GM12878 (cell line): ENCODE measurements around the gene RAB22A. TPM values are rescaled to one million over a fixed set of nuclear protein-coding genes. Genes with fewer than 3 reads are reported as not detected.

Experiments used
- CHD2 ChIP-seq: IDR thresholded peaks from 2 replicates; pipeline ENCODE4 v1.6.1; 2011; ENCODE audit warnings: low read depth, low read length, improper control_type of control experiment, borderline replicate concordance
- CHD4 ChIP-seq: fragments of 200-600 bp; sonication (generic); IDR thresholded peaks from 2 replicates; pipeline ENCODE4 v1.6.1; 2016; ENCODE audit warnings: mild to moderate bottlenecking
- EED ChIP-seq: sonication (generic); IDR thresholded peaks from 2 replicates; pipeline ENCODE4 v1.6.1; 2016; ENCODE audit warnings: antibody characterized with exemption, low read depth
- FOS ChIP-seq: IDR thresholded peaks from 3 replicates; pipeline ENCODE4 v1.6.1; 2011; ENCODE audit warnings: borderline replicate concordance; ENCODE audit not compliant: insufficient read length; ENCODE audit errors: extremely low read depth
- KDM1A ChIP-seq: fragments of 200-600 bp; sonication (generic); IDR thresholded peaks from 2 replicates; pipeline ENCODE4 v1.6.1; 2016; ENCODE audit warnings: borderline replicate concordance
- MXI1 ChIP-seq: fragments of 150-350 bp; IDR thresholded peaks from 2 replicates; pipeline ENCODE4 v1.6.1; 2011; ENCODE audit warnings: low read depth, mild to moderate bottlenecking, inconsistent platforms, low read length, improper control_type of control experiment
- NR2F1 ChIP-seq: fragments of 450-650 bp; conservative IDR thresholded peaks from 2 replicates; pipeline ENCODE4 v1.6.1; 2017; ENCODE audit warnings: mild to moderate bottlenecking
- POLR2A ChIP-seq: IDR thresholded peaks from 2 replicates; pipeline ENCODE4 v1.6.1; 2011; ENCODE audit warnings: low read depth, mild to moderate bottlenecking, low read length
- RB1 ChIP-seq: fragments of 450-650 bp; formaldehyde crosslinking; IDR thresholded peaks from 2 replicates; pipeline ENCODE4 v1.6.1; 2017; ENCODE audit warnings: mild to moderate bottlenecking, borderline replicate concordance
- SMAD5 ChIP-seq: IDR thresholded peaks from 2 replicates; pipeline ENCODE4 v1.6.1; 2016; ENCODE audit warnings: antibody characterized with exemption, low read depth
- SPI1 ChIP-seq: IDR thresholded peaks from 2 replicates; pipeline ENCODE4 v1.6.1; 2011; ENCODE audit warnings: low read depth, mild to moderate bottlenecking, low read length, moderate library complexity, borderline replicate concordance; ENCODE audit not compliant: insufficient read depth
- SREBF2 ChIP-seq: IDR thresholded peaks from 2 replicates; pipeline ENCODE4 v1.6.1; 2012; ENCODE audit warnings: mild to moderate bottlenecking, low read length
- TBL1XR1 ChIP-seq: IDR thresholded peaks from 2 replicates; pipeline ENCODE4 v1.6.1; 2012; ENCODE audit warnings: low read depth, low read length, improper control_type of control experiment
- WRNIP1 ChIP-seq: IDR thresholded peaks from 2 replicates; pipeline ENCODE4 v1.6.1; 2011; ENCODE audit warnings: low read depth, low read length, improper control_type of control experiment, borderline replicate concordance
- YBX1 ChIP-seq: fragments of 450-650 bp; IDR thresholded peaks from 2 replicates; pipeline ENCODE4 v1.6.1; 2016; ENCODE audit warnings: antibody characterized with exemption
- YY1 ChIP-seq: IDR thresholded peaks from 2 replicates; pipeline ENCODE4 v1.6.1; 2011; ENCODE audit warnings: low read depth, mild to moderate bottlenecking, low read length
- polyA plus RNA-seq, 11 experiments: library from polyadenylated mRNA; depleted of rRNA in 4 of 11; unstranded in 6 of 11; stranded (reverse) in 5 of 11; fragments of >200 nt; fragmentation: Nextera tagmentation in 4 of 11; fragmentation: Illumina TruSeq in 1 of 11; extraction: Ambion mirVana in 4 of 11; extraction: Trizol in 1 of 11; gene quantifications; 1 replicate in 1 of 11; 2 replicates in 10 of 11; pipeline versions ENCODE4 v1.2.1 to v1.2.3, GENCODE V29; 2011 to 2016; ENCODE audit warnings: inconsistent platforms in 2 of 11, missing spikeins in 2 of 11, low read depth in 1 of 11
- total RNA-seq, 4 experiments: library from RNA; depleted of rRNA in 3 of 4; stranded (reverse); fragments of >200 nt in 3 of 4; fragmentation: Illumina TruSeq in 1 of 4; extraction: Trizol in 1 of 4; gene quantifications; 2 replicates each; pipeline versions ENCODE4 v1.2.1 to v1.2.3, GENCODE V29; 2013 to 2021
- TF ChIP-seq, protein P1 (sequence below): IDR thresholded peaks from 2 replicates; pipeline ENCODE4 v1.6.1; 2012; ENCODE audit warnings: low read length, inconsistent platforms
- TF ChIP-seq, protein P2 (sequence below): IDR thresholded peaks from 2 replicates; pipeline ENCODE4 v1.6.1; 2012; ENCODE audit warnings: mild to moderate bottlenecking, low read depth, low read length
- TF ChIP-seq, protein P3 (sequence below): IDR thresholded peaks from 2 replicates; pipeline ENCODE4 v1.6.1; 2011; ENCODE audit warnings: low read depth, low read length, improper control_type of control experiment, borderline replicate concordance
- TF ChIP-seq, protein P4 (sequence below): fragments of 450-650 bp; IDR thresholded peaks from 2 replicates; pipeline ENCODE4 v1.6.1; 2017; ENCODE audit warnings: mild to moderate bottlenecking, moderate library complexity
- TF ChIP-seq, protein P5 (sequence below): fragments of 450-650 bp; conservative IDR thresholded peaks from 2 replicates; pipeline ENCODE4 v1.6.1; 2017; ENCODE audit warnings: mild to moderate bottlenecking, moderate library complexity

The RAB22A gene
- total and polyA plus RNA-seq, 10 of the 15 experiments (the other 5 are each of a cell fraction or from before 2014, with no cell fraction given), result 2.7 to 12.0 (median 10.0) TPM

DNA sequence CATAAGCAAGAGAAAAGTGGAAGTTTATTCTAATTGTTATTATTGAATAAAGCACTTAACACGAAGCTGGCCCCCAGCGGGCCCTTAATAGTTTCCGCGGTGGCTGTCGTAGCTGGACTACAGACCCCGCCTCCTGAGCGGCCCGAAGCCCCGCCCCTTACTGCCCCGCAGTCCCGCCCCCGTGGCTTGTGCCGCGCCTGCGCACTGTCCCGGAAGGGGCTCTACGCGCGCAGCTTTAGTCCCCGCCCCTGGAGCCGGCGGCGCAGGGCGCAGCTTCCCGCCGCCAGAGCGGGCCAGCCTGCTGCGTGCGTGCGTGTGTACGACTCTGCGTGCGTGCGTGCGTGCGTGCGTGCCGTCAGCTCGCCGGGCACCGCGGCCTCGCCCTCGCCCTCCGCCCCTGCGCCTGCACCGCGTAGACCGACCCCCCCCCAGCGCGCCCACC is 79.4 kb downstream of the RAB22A start, which contains the start of gene VAPB (continued):
- TF ChIP-seq SMAD5, result no peak
- TF ChIP-seq, protein P1, sequence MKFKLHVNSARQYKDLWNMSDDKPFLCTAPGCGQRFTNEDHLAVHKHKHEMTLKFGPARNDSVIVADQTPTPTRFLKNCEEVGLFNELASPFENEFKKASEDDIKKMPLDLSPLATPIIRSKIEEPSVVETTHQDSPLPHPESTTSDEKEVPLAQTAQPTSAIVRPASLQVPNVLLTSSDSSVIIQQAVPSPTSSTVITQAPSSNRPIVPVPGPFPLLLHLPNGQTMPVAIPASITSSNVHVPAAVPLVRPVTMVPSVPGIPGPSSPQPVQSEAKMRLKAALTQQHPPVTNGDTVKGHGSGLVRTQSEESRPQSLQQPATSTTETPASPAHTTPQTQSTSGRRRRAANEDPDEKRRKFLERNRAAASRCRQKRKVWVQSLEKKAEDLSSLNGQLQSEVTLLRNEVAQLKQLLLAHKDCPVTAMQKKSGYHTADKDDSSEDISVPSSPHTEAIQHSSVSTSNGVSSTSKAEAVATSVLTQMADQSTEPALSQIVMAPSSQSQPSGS, result no peak
- TF ChIP-seq CHD2, result no peak
- TF ChIP-seq POLR2A, result peak; percentile 87
- no peak for TF ChIP-seq CHD4
- no peak for TF ChIP-seq NR2F1
- TF ChIP-seq EED, result no peak
- TF ChIP-seq MXI1, result peak; percentile 42; the same call in 1 of the 2 replicates
- no peak for TF ChIP-seq SPI1
- TF ChIP-seq, protein P2, sequence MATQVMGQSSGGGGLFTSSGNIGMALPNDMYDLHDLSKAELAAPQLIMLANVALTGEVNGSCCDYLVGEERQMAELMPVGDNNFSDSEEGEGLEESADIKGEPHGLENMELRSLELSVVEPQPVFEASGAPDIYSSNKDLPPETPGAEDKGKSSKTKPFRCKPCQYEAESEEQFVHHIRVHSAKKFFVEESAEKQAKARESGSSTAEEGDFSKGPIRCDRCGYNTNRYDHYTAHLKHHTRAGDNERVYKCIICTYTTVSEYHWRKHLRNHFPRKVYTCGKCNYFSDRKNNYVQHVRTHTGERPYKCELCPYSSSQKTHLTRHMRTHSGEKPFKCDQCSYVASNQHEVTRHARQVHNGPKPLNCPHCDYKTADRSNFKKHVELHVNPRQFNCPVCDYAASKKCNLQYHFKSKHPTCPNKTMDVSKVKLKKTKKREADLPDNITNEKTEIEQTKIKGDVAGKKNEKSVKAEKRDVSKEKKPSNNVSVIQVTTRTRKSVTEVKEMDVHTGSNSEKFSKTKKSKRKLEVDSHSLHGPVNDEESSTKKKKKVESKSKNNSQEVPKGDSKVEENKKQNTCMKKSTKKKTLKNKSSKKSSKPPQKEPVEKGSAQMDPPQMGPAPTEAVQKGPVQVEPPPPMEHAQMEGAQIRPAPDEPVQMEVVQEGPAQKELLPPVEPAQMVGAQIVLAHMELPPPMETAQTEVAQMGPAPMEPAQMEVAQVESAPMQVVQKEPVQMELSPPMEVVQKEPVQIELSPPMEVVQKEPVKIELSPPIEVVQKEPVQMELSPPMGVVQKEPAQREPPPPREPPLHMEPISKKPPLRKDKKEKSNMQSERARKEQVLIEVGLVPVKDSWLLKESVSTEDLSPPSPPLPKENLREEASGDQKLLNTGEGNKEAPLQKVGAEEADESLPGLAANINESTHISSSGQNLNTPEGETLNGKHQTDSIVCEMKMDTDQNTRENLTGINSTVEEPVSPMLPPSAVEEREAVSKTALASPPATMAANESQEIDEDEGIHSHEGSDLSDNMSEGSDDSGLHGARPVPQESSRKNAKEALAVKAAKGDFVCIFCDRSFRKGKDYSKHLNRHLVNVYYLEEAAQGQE, result no peak
- no peak for TF ChIP-seq YY1
- TF ChIP-seq TBL1XR1, result no peak
- TF ChIP-seq SREBF2, result no peak
- TF ChIP-seq WRNIP1, result no peak
- TF ChIP-seq, protein P3, sequence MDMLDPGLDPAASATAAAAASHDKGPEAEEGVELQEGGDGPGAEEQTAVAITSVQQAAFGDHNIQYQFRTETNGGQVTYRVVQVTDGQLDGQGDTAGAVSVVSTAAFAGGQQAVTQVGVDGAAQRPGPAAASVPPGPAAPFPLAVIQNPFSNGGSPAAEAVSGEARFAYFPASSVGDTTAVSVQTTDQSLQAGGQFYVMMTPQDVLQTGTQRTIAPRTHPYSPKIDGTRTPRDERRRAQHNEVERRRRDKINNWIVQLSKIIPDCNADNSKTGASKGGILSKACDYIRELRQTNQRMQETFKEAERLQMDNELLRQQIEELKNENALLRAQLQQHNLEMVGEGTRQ, result no peak
- TF ChIP-seq, protein P4, sequence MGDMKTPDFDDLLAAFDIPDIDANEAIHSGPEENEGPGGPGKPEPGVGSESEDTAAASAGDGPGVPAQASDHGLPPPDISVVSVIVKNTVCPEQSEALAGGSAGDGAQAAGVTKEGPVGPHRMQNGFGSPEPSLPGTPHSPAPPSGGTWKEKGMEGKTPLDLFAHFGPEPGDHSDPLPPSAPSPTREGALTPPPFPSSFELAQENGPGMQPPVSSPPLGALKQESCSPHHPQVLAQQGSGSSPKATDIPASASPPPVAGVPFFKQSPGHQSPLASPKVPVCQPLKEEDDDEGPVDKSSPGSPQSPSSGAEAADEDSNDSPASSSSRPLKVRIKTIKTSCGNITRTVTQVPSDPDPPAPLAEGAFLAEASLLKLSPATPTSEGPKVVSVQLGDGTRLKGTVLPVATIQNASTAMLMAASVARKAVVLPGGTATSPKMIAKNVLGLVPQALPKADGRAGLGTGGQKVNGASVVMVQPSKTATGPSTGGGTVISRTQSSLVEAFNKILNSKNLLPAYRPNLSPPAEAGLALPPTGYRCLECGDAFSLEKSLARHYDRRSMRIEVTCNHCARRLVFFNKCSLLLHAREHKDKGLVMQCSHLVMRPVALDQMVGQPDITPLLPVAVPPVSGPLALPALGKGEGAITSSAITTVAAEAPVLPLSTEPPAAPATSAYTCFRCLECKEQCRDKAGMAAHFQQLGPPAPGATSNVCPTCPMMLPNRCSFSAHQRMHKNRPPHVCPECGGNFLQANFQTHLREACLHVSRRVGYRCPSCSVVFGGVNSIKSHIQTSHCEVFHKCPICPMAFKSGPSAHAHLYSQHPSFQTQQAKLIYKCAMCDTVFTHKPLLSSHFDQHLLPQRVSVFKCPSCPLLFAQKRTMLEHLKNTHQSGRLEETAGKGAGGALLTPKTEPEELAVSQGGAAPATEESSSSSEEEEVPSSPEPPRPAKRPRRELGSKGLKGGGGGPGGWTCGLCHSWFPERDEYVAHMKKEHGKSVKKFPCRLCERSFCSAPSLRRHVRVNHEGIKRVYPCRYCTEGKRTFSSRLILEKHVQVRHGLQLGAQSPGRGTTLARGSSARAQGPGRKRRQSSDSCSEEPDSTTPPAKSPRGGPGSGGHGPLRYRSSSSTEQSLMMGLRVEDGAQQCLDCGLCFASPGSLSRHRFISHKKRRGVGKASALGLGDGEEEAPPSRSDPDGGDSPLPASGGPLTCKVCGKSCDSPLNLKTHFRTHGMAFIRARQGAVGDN, result peak; percentile 95
- no peak for TF ChIP-seq YBX1
- TF ChIP-seq FOS, result no peak
- peak; percentile 86; the same call in 1 of the 2 replicates for TF ChIP-seq RB1
- TF ChIP-seq, protein P5, sequence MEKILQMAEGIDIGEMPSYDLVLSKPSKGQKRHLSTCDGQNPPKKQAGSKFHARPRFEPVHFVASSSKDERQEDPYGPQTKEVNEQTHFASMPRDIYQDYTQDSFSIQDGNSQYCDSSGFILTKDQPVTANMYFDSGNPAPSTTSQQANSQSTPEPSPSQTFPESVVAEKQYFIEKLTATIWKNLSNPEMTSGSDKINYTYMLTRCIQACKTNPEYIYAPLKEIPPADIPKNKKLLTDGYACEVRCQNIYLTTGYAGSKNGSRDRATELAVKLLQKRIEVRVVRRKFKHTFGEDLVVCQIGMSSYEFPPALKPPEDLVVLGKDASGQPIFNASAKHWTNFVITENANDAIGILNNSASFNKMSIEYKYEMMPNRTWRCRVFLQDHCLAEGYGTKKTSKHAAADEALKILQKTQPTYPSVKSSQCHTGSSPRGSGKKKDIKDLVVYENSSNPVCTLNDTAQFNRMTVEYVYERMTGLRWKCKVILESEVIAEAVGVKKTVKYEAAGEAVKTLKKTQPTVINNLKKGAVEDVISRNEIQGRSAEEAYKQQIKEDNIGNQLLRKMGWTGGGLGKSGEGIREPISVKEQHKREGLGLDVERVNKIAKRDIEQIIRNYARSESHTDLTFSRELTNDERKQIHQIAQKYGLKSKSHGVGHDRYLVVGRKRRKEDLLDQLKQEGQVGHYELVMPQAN, result no peak
- TF ChIP-seq KDM1A, result no peak
